T-cell (primary cell): ENCODE measurements around the gene SMARCAD1. TPM values are rescaled to one million over a fixed set of nuclear protein-coding genes. Genes with fewer than 3 reads are reported as not detected.

ENCODE experiments used
- ATAC-seq, 4 experiments: fragments of 200-7000 bp in 3 of 4; fragments of 150-1000 bp in 1 of 4; cut with Tn5 transposase; replicated peaks in 1 of 4; 1 replicate in 3 of 4; 2 replicates in 1 of 4; pipeline ENCODE4 v1.10.0; 2021; ENCODE audit warnings: moderate library complexity in 3 of 4, mild to moderate bottlenecking in 2 of 4, moderate number of reproducible peaks in 1 of 4
- CTCF ChIA-PET, 2 donors: fragments of 300-600 bp; sonication (Branson Sonifier 250); formaldehyde crosslinking; loops; one replicate each; lab custom pipeline; 2022; ENCODE audit warnings: antibody characterized with exemption in 2 of 2; lab: Charles Lee
- POLR2A ChIA-PET, 2 donors: fragments of 300-600 bp; sonication (Branson Sonifier 250); formaldehyde crosslinking; loops; one replicate each; lab custom pipeline; 2022; ENCODE audit warnings: antibody characterized with exemption in 2 of 2; lab: Charles Lee
- DNase-seq, 35 experiments: peaks; one replicate each; pipeline versions ENCODE4 v3.0.0 to v3.0.0-alpha.2; 2013 to 2023
- H3K27ac ChIP-seq: one replicate; pipeline ENCODE4 v1.5.1; 2013; ENCODE audit warnings: low read length
- H3K27me3 ChIP-seq, 2 experiments: replicated peaks in 1 of 2; 1 replicate in 1 of 2; 2 replicates in 1 of 2; pipeline versions ENCODE4 v1.6.1 to v1.7.0; 2013; ENCODE audit warnings: low read length in 1 of 2, mixed read lengths in 1 of 2; ENCODE audit not compliant: control insufficient read depth in 2 of 2, insufficient read depth in 2 of 2; ENCODE audit errors: extremely low read depth in 1 of 2
- H3K36me3 ChIP-seq, 2 donors: 1 replicate in 1 of 2; 2 replicates in 1 of 2; pipeline versions ENCODE4 v1.6.1 to v1.7.0; 2013; ENCODE audit warnings: low read length in 1 of 2; ENCODE audit not compliant: control insufficient read depth in 2 of 2, insufficient read depth in 1 of 2; ENCODE audit errors: extremely low read depth in 1 of 2
- H3K4me1 ChIP-seq, 2 experiments: 1 replicate in 1 of 2; 2 replicates in 1 of 2; pipeline versions ENCODE4 v1.6.1 to v1.7.0; 2013; ENCODE audit warnings: low read length in 2 of 2, mixed read lengths in 1 of 2; ENCODE audit not compliant: insufficient read depth in 2 of 2, control insufficient read depth in 1 of 2; ENCODE audit errors: extremely low read depth in 1 of 2
- H3K4me3 ChIP-seq, 2 donors: 1 replicate in 1 of 2; 2 replicates in 1 of 2; pipeline versions ENCODE4 v1.5.1 to v1.7.0; 2013; ENCODE audit warnings: mild to moderate bottlenecking in 2 of 2, low read length in 1 of 2, moderate library complexity in 1 of 2; ENCODE audit not compliant: control insufficient read depth in 1 of 2; ENCODE audit errors: extremely low read depth in 1 of 2
- H3K9me3 ChIP-seq: 2 replicates; pipeline ENCODE4 v1.7.0; 2013
- H3K27ac Mint-ChIP-seq, 2 donors: one replicate each; pipeline ENCODE4 v1.8.0; 2020 to 2021; ENCODE audit warnings: mild to moderate bottlenecking in 2 of 2, mixed read lengths in 2 of 2
- H3K27me3 Mint-ChIP-seq, 2 donors: one replicate each; pipeline ENCODE4 v1.8.0; 2021 to 2022; ENCODE audit warnings: mixed read lengths in 2 of 2
- H3K36me3 Mint-ChIP-seq: one replicate; pipeline ENCODE4 v1.8.0; 2021; ENCODE audit warnings: mixed read lengths
- H3K4me1 Mint-ChIP-seq, 3 donors: one replicate each; pipeline ENCODE4 v1.8.0; 2020 to 2022; ENCODE audit warnings: mixed read lengths in 3 of 3, mild to moderate bottlenecking in 1 of 3
- H3K4me3 Mint-ChIP-seq, 3 donors: one replicate each; pipeline ENCODE4 v1.8.0; 2020 to 2022; ENCODE audit warnings: mild to moderate bottlenecking in 3 of 3, mixed read lengths in 3 of 3, moderate library complexity in 3 of 3
- H3K9me3 Mint-ChIP-seq, 3 donors: one replicate each; pipeline ENCODE4 v1.8.0; 2020 to 2022; ENCODE audit warnings: mixed read lengths in 3 of 3
- WGBS: methylation state at CpG from one replicate; pipeline ENCODE4 v1.1.5; 2013; ENCODE audit warnings: missing lambda C conversion rate; ENCODE audit not compliant: insufficient coverage; 5-methylcytosine and 5-hydroxymethylcytosine counted together
- total RNA-seq, 35 experiments: library from RNA in 6 of 35; stranded (reverse) in 6 of 35; fragments of 120-200 nt in 1 of 35; gene quantifications; one replicate each; pipeline versions ENCODE4 v1.2.1 to v1.2.4 and lab custom pipeline; 2013 to 2026

Gene SMARCAD1
- total RNA-seq, 5 donors from 2014 or later (not counting 1 experiment from before 2014, with no cell fraction given), result 17.1 to 22.9 (median 20.0) TPM

DNA sequence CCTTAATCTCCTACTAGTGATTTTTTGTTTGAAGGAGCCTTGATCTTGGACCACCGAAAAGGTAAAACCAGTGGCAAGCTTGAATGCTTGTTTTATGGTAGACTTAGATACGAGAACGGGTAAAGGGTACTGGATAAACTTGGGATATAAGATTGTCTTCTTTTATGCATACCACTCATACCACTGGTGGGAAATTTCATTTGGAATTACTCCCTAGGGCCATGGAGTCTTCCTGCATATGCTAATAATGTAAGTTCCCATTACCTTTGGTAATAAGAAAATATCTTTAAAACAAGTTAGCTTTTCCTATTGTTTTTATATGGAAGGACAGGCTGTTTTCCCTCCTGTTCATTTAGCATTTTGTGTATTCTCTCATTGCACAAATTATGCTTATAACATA, 11.7 kb downstream of the SMARCAD1 start:
- ChIA-PET CTCF (no interaction called here), POLR2A (no interaction called here)
- Histone ChIP-seq H3K4me1 (peaks cover 0 to 3% of the 10 kb centered on the region in 2 experiments), H3K27ac (no peak overlapping the region), H3K27me3 (no peaks in the 10 kb centered on the region), H3K4me3 (no peak overlapping the region), H3K9me3 (no peaks in the 10 kb centered on the region), H3K36me3 (peaks cover 0 to 15% of the 10 kb centered on the region in 2 donors)
- no peaks in the 10 kb centered on the region for H3K27me3 Mint-ChIP-seq
- WGBS, result no CpG with 5 or more reads among the region's 3 CpGs
- H3K27ac Mint-ChIP-seq, result no peak overlapping the region
- ATAC-seq (no peak), DNase-seq (no peak)
- H3K4me3 Mint-ChIP-seq, result no peak overlapping the region
- peaks cover 47% of the 10 kb centered on the region for H3K36me3 Mint-ChIP-seq
- no peaks in the 10 kb centered on the region for H3K9me3 Mint-ChIP-seq
- peaks cover 36 to 44% (median 39%) of the 10 kb centered on the region in 3 donors for H3K4me1 Mint-ChIP-seq

DNA sequence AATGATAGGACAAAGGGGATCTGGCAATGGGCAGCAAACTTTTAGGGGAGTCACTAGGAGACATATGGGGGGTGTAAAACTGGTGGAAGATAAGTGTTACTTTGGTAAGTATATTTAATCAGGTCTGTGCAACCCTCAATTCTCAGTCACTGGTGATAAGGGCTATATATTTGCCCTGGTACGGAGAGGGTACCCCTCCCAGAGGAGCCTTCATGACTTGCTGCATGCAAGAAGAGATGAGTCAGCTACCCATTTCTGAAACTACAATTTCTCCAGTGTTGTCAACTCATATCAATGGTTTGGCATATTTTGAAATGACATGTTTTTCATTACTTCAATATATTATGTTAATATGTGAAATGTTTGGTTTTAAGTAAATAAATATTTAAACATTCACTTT, 14.3 kb downstream of the SMARCAD1 start:
- Mint-ChIP-seq H3K36me3 (peaks cover 46% of the 10 kb centered on the region), H3K4me1 (peaks cover 27 to 32% (median 28%) of the 10 kb centered on the region in 3 donors)

DNA sequence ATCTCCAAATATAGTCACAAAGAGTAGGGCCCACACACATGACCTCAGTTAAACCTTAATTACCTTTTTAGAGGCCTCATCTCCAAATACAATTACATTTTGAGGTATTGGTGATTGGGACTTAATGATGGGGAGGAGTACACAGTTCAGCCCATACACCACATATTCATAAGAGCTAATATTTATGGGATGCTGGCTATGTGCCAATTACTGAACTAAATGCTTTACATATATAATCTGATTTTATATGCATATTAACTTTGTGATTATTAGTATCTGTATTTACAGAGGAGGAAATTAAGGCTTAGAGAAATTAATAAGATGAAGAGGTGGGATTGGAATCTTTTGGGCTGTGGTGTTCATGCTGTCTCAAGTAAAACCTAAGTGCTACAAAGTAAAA, 17.8 kb downstream of the SMARCAD1 start:
- H3K4me1 Mint-ChIP-seq, result peaks cover 25 to 36% (median 30%) of the 10 kb centered on the region in 3 donors
- ATAC-seq, result no peak
- H3K4me3 ChIP-seq, result no peak overlapping the region
- no peaks in the 10 kb centered on the region for H3K9me3 Mint-ChIP-seq
- ChIA-PET POLR2A (no interaction called here), CTCF (no interaction called here)
- peaks cover 43% of the 10 kb centered on the region for H3K36me3 Mint-ChIP-seq
- H3K4me1 ChIP-seq, result no peaks in the 10 kb centered on the region
- no peaks in the 10 kb centered on the region for H3K27me3 Mint-ChIP-seq
- peaks cover 0 to 9% of the 10 kb centered on the region in 2 donors for H3K36me3 ChIP-seq
- no peak for DNase-seq
- H3K27ac ChIP-seq, result no peak overlapping the region
- H3K4me3 Mint-ChIP-seq, result no peak overlapping the region
- no peak overlapping the region for H3K27ac Mint-ChIP-seq
- no peaks in the 10 kb centered on the region for H3K9me3 ChIP-seq
- no peaks in the 10 kb centered on the region for H3K27me3 ChIP-seq

More for the DNA sequence above, 14.3 kb downstream of the SMARCAD1 start:
- Histone ChIP-seq H3K27me3 (no peaks in the 10 kb centered on the region), H3K4me1 (no peaks in the 10 kb centered on the region), H3K27ac (no peak overlapping the region), H3K4me3 (no peak overlapping the region), H3K36me3 (peaks cover 0 to 12% of the 10 kb centered on the region in 2 donors), H3K9me3 (no peaks in the 10 kb centered on the region)
- Mint-ChIP-seq H3K27ac (no peak overlapping the region), H3K9me3 (no peaks in the 10 kb centered on the region), H3K27me3 (no peaks in the 10 kb centered on the region), H3K4me3 (no peak overlapping the region)
- POLR2A ChIA-PET, result interaction anchor here in 1 of 2 donors (0.6 kb wide), 1 partner anchor 836 kb away, joined by 3 read pairs; no protein-coding TSS in a partner anchor
- CTCF ChIA-PET, result no interaction called here
- ATAC-seq, result no peak
- no peak for DNase-seq
- no CpG with 5 or more reads among the region's 1 CpG for WGBS

DNA sequence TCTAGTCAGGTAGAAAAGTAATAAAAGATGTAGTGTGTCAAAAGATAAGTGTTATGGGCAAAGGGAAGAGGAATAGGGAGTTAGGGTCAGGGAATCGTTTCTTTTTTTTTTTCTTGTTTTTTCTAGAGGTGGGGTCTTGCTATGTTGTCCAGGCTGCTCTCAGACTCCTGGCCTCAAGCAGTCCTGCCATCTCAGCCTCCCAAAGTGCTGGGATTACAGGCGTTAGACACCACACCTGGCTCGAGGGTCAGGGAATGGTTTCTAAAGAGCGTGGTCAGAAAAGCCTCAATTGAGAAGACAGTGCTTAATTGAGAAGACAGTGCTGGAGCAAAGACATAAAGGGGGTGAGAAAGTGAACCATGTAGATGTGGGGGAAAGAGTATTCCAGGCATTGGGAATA, 19.1 kb downstream of the SMARCAD1 start:
- no peaks in the 10 kb centered on the region for H3K27me3 ChIP-seq
- no peaks in the 10 kb centered on the region for H3K9me3 ChIP-seq
- 100% methylated on average over 4 of the region's 4 CpGs for WGBS
- no peaks in the 10 kb centered on the region for H3K27me3 Mint-ChIP-seq
- ATAC-seq (no peak), DNase-seq (no peak)
- H3K27ac ChIP-seq, result no peak overlapping the region
- no peak overlapping the region for H3K4me3 ChIP-seq
- ChIA-PET CTCF (no interaction called here), POLR2A (no interaction called here)
- H3K4me1 ChIP-seq, result no peaks in the 10 kb centered on the region
- H3K4me3 Mint-ChIP-seq, result no peak overlapping the region
- H3K36me3 ChIP-seq, result peaks cover 0 to 8% of the 10 kb centered on the region in 2 donors
- no peaks in the 10 kb centered on the region for H3K9me3 Mint-ChIP-seq
- peaks cover 20 to 40% (median 25%) of the 10 kb centered on the region in 3 donors for H3K4me1 Mint-ChIP-seq
- no peak overlapping the region for H3K27ac Mint-ChIP-seq
- peaks cover 45% of the 10 kb centered on the region for H3K36me3 Mint-ChIP-seq

DNA sequence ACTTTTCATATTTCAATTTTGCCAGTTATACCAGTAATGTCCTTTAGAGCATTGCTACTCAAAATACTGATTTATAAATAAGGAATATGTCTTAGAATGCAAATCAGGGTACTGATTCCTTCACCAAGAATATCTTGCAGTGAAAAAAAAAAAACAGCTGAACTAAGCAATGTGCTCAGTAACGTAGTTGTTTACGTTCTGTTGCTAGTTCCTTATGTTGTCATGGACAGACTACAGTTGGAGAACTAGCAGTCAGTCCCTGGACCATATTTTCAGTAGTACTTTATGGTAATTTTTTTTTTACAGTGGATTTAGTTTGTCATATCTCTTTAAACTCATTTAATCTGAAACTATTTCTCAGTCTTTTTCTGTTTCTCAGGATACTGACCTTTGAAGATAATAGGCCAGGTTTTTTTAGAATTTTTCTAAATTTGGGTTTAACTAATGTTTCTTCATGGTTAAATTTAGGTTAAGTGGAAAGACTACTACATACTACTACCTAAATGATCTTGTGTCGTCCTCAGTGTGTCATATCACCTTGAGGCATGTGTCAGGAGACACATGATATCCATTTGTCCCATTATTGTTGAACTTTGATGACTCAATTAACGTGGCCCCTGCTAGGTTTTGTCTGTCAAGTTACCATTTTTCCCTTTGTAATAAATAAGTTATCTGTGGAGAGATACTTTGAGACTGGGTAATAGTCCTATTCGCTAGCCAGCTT, 21.0 kb downstream of the SMARCAD1 start:
- ChIA-PET CTCF (interaction anchor here in 1 of 2 donors (0.6 kb wide), 1 partner anchor 160 kb away, joined by 3 read pairs; no protein-coding TSS in a partner anchor), POLR2A (no interaction called here)
- no peaks in the 10 kb centered on the region for H3K27me3 ChIP-seq
- Mint-ChIP-seq H3K36me3 (peaks cover 48% of the 10 kb centered on the region), H3K27me3 (no peaks in the 10 kb centered on the region), H3K9me3 (no peaks in the 10 kb centered on the region), H3K4me1 (peaks cover 17 to 40% (median 25%) of the 10 kb centered on the region in 3 donors), H3K27ac (no peak overlapping the region), H3K4me3 (no peak overlapping the region)
- no peaks in the 10 kb centered on the region for H3K4me1 ChIP-seq
- ATAC-seq, result no peak
- no peak for DNase-seq
- no peak overlapping the region for H3K4me3 ChIP-seq
- WGBS, result no CpG with 5 or more reads among the region's 5 CpGs
- no peak overlapping the region for H3K27ac ChIP-seq
- peaks cover 0 to 13% of the 10 kb centered on the region in 2 donors for H3K36me3 ChIP-seq
- H3K9me3 ChIP-seq, result no peaks in the 10 kb centered on the region

GRCh38 chr4:94232519-94232918, 24.9 kb downstream of the SMARCAD1 start:
- Histone ChIP-seq H3K36me3 (peaks cover 0 to 16% of the 10 kb centered on the region in 2 donors), H3K27ac (no peak overlapping the region), H3K4me3 (no peak overlapping the region), H3K9me3 (no peaks in the 10 kb centered on the region), H3K4me1 (no peaks in the 10 kb centered on the region), H3K27me3 (no peaks in the 10 kb centered on the region)
- H3K27me3 Mint-ChIP-seq, result no peaks in the 10 kb centered on the region
- POLR2A ChIA-PET, result no interaction called here
- H3K9me3 Mint-ChIP-seq, result no peaks in the 10 kb centered on the region
- ATAC-seq, result no peak
- peaks cover 5 to 16% (median 6%) of the 10 kb centered on the region in 3 donors for H3K4me1 Mint-ChIP-seq
- 96% methylated on average over 6 of the region's 6 CpGs for WGBS
- CTCF ChIA-PET, result no interaction called here
- no peak overlapping the region for H3K27ac Mint-ChIP-seq
- peaks cover 35% of the 10 kb centered on the region for H3K36me3 Mint-ChIP-seq
- DNase-seq, result no peak
- H3K4me3 Mint-ChIP-seq, result no peak overlapping the region
